MG63 (cell line): ENCODE results near the gene NOX1. TPM values are rescaled to one million over a fixed set of nuclear protein-coding genes. Genes with fewer than 3 reads are reported as not detected.

Experiments used
- total RNA-seq: library from RNA; depleted of rRNA; stranded (reverse); fragments of >200 nt; shearing (Covaris generic); gene quantifications from 2 replicates; pipeline ENCODE4 v1.2.3, GENCODE V29; 2014; ENCODE audit warnings: low replicate concordance; rRNA removed

Gene NOX1
- total RNA-seq, 1 experiment from 2014 or later, result not detected

Other genes with a start within 250 kb of the NOX1 start
- gene TSPAN6, start 237.6 kb downstream of the NOX1 start, total RNA-seq, result 24.7 and 24.8 TPM in 2 replicates
- gene SRPX2, start 230.2 kb downstream of the NOX1 start, total RNA-seq, result 11.1 and 12.0 TPM in 2 replicates
- gene SYTL4, start 142.2 kb downstream of the NOX1 start, total RNA-seq, result 0.17 and 0.23 TPM in 2 replicates
- gene CSTF2, start 54.0 kb downstream of the NOX1 start, total RNA-seq, result 35.1 and 36.1 TPM in 2 replicates
- gene XKRX, start 54.6 kb upstream of the NOX1 start, total RNA-seq, result not detected in 2 replicates
- 0.86 TPM in 1 of 2 replicates, not detected in the other for gene ARL13A, start 95.3 kb upstream of the NOX1 start, total RNA-seq
- gene TRMT2B, start 177.8 kb upstream of the NOX1 start, total RNA-seq, result 21.9 and 27.7 TPM in 2 replicates
- gene TMEM35A, start 204.5 kb upstream of the NOX1 start, total RNA-seq, result 0.23 and 0.57 TPM in 2 replicates
- gene CENPI, start 223.8 kb upstream of the NOX1 start, total RNA-seq, result 21.9 and 24.4 TPM in 2 replicates